Stimulated activated CD4-positive, alpha-beta T cell treated with anti-CD3 and anti-CD28 coated beads, Interleukin-4, amount 100 ng/mL, for 48 hours (primary cell): ENCODE data around the gene GRIA3.
"Not testable (repeated sequence)": the region's sequence is repeated elsewhere in the genome, so short reads cannot be mapped to it uniquely, and the experiment has no call there.

Experiments
- DNase-seq, 2 donors: peaks; one replicate each; pipeline ENCODE4 v3.0.0-alpha.2; 2020; ENCODE audit warnings: low read depth in 2 of 2

GRIA3 gene

DNA sequence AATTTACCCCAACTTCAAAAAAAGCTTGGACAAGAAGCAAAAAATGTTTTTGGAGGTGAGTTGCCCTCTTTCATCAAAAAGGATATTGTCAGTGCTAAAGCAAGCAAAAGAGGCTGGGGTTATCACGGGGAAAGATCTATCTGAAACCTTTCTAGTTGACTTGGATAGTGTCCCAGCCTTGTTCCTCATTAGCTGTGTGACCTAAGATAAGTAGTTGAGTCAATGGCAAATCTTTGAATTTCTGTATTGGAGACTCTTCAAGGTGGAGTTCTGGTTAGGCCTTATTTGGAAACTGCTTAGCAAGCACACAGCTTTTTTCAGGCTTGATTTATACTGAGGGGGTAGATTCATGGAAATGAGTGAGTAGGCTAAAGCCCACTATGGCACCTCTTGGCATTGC lies 271.6 kb downstream of the GRIA3 start:
- DNase-seq = no peak

DNA sequence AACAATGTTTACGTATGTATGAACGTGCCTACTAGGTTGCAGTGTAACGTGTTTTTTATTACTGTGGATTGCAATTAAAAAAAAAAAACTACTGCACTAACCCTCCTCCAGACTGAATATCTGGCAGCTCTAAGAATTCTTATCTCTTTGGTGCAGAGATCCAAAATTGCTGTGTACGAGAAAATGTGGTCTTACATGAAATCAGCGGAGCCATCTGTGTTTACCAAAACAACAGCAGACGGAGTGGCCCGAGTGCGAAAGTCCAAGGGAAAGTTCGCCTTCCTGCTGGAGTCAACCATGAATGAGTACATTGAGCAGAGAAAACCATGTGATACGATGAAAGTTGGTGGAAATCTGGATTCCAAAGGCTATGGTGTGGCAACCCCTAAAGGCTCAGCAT lies 280.6 kb downstream of the GRIA3 start:
- DNase-seq = no peak

DNA sequence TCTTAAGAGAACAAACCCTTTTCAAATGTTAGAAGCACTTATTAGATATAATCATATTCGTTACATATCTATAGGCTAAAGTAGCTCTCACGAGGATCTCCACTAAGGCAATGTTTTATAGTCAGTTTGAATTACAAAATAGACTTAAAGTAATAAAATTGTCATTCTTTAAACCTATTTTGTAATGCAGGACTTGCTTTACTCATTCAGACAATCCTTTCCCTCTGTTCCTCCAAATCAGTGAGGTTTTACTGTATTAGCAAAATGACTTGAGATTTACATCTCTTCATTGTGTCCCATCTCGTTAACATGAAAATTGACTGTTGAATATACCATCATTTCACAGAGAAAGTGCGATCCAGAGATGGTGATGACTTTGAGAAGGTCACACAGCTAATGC lies 284.4 kb downstream of the GRIA3 start:
- no peak for DNase-seq

DNA sequence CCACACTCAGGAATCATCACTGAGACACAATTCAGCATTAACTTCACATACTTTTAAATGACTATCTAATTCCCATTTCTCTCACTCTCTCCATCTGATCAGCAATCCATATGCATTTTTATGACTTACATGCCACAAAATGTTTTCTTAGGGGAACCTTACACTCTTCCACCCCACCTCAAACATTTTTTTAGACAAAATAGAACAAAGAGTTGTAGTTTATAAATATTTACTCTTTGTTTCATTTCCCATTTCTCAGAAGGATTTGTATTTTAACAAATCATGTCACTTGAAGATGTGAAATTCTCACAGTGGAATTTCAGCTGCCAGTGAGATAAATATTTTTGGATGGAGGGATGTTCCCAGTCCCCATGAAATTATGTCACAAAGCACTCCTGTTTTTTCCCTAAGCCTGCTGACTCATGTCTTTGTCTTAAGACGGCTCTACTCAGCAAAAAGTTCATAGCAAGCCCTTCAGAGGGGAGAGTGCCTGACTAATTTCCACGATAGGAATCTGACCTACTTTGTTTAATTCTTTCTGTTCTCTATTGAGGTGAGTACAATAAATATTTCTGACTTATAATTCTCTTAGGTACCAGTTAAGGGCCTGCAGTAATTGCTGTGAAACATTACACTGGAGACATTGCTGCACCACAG lies 291.1 kb downstream of the GRIA3 start:
- DNase-seq = no peak

DNA sequence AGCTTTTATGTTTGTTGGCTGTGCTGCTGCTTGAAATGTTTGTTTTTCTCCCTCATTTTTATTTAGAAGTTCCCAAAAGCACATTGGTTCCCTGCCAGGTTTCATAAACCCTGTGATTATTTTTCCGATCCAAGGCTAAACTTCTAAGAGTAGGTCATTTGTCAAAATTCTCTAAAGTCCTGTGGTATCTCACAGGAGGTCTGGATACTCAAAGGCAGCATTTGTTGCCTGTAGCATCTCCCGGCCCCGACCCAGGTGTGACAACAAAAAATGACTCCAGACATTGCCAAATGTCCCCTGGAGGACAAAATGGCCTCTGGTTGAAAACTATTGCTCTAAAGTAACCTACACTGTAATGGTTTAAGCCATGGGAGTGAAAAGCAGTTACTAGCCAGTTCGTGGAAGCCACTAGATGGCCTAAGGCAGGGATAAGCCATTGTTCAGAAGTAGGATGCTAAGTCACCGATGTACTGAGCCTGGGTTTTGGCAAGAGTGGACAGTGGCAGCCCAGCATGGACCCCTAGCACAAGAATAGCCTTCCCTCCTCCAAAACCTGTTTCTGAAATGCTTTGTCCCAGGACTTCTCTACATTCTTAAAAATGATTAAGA lies 292.6 kb downstream of the GRIA3 start:
- DNase-seq = no peak

DNA sequence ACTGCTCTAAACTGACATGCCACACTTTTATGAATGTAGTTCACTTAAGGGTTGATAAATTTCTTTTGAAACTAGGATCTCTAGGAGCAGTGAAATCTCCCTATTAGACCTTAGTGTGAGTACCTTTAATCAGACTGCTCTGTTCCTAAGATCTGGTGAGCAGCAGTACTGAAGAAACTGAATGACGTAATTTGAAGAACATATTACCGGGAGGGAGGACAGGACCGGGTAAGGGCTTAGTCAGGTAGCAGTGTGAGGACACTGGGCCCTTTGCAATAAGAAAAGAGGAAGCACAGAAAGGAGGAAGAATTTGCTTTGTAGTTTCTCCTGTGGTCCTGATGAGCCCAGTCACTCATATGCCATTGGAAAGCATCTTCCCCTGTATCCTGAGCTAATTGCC lies 293.6 kb downstream of the GRIA3 start:
- DNase-seq = no peak

DNA sequence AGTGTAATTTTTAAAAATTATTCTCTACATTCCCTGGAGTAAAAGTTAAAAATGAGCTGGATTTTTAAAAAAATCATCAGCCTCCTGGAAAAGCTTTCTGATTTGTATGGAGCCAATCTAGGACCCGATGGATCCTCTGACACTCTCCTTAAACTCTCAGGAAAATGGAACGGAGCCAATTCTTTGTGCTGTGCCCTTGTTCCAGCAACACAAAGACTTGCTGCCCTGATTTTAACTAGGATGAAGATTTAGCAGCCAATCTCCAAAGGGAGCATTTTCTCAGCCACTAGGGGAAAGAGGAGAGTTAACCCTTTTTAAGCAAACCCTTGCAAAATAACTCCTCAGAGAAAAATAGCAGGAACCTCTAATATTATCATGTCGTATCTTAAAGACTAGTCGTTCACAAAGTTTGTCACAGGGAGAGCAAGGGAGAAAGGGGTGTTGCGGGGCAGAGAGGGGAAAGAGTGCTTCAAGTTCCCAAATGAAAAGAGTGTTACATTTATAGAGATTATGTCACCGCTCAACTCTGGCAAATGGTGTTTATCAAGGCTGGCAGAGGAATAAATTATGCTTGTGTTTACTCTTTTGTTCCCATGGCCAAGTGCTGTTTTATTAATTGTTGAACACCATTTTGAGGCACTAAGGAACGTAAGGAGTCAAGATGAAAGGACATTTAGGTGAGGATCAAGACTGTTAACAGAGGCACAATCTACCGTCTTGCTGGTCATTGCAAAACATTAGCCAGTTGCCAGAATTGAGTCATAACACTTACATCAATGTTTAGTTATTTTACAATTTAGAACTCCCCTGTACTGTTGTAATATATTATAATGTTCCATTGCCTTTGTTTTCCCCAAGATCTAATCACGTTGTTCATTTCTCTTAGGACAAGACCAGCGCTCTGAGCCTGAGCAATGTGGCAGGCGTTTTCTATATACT lies 298.1 kb downstream of the GRIA3 start:
- DNase-seq = no peak

DNA sequence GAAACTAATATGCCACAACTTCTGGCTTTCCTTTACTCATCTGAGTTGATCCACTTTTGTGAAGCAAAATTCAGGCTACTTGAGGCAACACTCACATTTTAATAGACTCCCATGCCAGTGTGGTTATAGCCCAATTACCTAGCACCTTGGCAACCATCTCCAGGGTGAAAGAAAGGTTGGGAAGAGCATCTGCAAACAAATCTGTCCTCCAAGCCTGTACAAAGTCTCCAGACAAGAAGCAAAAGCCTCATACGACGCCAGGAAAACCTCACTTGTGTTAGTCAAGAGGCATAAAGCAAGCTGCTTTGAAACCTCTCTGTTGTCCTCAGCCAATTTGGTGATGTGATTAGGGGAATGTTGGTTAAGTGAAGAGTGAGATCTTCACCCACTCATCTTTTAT lies 302.2 kb downstream of the GRIA3 start:
- DNase-seq = no peak

DNA sequence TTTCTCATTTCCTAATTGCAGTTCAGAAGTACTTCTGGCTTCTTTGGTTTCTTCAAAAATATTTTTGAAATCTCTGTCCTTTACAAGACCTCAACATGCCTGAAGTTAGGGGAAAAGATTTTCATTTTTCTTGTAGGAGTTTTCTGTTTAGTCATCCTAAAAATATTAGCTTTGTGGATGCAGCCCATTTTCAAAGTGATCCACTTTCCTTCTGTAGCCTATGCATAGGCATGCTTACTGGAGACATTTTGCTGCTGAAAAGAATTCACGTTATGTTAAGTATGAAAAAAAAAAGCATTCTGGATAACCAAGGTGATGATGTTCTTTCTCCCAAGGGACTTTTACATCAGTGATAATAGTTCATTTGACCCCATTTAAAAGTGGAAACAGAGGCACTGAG lies 303.2 kb downstream of the GRIA3 start:
- no peak for DNase-seq

DNA sequence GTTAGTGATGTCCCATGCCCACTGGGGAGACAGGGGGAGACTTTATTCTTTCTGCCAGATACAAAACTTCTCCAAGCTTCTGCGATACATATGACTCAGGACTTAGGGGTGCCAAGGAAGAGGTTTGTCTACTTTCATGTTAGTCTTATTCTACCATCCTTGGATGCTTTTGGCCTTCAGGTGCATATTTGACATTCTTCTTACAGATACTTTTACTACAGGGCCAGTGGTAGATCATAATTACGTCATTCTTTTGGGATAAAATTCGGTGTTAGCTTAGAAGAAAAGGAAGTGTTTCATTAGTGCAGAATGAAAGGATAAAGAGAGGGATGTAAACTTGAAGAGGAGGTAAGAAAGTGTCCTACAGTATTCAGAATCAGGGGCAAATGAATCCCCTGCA lies 303.6 kb downstream of the GRIA3 start:
- DNase-seq = no peak

DNA sequence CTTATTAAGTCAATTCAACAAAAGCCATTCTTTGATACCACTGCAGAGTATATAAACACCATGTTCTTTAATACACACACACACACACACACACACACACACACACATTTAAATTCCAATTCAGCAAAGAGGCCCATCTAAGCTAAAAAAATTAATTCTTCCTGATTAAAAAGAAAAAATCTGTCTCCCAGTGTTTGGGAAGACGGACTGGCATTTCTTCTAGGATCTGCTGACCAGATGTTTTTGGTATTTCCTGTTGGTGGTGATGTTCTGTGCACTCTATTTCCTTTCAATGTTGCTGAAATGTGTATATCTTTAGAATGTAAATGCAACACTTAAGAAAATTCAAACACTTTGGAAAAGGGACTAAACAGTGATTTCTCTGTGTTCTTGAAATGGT lies 304.9 kb downstream of the GRIA3 start:
- no peak for DNase-seq

DNA sequence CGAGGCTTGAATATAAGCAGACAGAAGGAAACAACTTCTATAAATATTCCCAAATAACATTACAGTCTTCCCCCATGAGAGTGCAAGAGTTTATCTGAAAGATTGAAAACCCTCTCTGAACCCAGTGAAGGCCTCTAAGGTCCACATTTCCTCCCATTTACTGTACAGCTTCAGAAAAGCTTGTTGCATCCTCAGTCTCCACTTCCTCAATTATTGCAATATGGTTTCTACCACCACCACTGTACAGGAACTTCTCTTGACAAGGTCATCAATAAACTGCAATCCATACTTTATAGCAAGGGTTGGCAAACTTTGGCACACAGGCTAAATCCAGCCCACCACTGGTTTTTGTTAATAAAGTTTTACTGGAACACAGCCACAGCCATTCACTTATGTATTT lies 309.8 kb downstream of the GRIA3 start:
- no peak for DNase-seq

DNA sequence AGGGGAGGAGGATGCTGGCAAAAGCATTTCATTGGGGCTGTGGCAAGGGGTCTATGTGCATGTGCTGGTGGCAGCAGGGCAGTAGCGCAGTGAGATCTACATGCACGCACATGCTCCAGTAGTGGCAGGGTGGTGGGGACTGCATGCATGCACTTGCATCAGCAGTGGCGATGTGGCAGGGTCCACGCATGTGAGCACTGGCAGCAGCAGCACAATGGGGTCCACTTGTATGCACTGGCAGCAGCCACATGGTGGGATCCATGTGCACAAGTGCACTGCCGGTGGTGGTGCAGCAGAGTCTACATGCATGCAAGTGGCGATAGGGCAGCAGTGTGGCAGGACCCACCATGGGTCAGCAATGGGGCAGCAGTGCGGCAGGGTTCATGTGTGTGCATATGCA lies 315.7 kb downstream of the GRIA3 start:
- DNase-seq = no peak

DNA sequence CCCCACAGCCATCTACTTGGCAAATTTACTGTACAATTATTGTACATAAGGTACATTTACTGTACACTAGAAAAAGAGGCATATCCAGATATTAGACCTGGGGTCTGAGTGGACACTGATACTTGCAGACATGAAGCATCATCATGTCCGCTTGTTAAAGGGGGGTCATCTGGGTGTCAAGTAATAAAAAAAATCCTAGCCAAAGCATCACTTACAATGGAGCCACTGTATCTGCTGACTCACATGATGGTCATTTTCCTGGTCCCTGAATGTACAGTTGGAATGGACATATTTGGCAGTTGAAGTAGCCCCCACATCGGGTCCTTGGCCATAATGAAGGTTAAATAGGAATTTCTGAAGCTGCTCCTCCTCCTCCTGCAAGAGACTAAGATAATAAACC lies 320.0 kb downstream of the GRIA3 start:
- DNase-seq = no peak

DNA sequence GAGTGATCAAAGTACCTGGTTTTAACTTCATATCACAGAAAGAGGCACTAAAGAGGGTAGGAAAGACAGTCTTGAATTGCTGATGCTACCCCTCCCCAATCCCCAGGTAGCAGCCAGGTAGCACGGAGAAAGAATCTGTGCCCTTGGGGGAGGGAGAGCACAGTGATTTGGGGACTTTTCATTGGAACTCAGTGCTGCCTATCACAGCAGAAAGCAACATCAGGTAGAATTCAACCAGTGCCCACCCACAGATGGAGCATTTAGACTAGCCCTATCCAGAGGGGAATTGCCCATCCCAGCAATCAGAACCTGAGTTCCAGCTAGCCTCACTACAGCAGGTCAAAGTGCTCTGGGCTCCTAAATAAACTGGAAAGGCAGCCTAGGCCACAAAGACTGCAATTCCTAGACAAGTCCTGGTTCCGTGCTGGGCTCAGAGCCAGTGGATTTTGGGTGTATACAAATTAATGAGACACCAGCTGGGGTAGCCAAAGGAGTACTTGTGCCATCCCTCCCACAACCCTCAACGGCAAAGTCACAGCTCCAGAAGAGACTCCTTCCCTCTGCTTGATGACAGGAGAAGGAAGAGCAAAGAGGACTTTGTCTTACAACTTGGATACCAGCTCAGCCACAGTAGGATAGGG lies 320.7 kb downstream of the GRIA3 start:
- DNase-seq = no peak

DNA sequence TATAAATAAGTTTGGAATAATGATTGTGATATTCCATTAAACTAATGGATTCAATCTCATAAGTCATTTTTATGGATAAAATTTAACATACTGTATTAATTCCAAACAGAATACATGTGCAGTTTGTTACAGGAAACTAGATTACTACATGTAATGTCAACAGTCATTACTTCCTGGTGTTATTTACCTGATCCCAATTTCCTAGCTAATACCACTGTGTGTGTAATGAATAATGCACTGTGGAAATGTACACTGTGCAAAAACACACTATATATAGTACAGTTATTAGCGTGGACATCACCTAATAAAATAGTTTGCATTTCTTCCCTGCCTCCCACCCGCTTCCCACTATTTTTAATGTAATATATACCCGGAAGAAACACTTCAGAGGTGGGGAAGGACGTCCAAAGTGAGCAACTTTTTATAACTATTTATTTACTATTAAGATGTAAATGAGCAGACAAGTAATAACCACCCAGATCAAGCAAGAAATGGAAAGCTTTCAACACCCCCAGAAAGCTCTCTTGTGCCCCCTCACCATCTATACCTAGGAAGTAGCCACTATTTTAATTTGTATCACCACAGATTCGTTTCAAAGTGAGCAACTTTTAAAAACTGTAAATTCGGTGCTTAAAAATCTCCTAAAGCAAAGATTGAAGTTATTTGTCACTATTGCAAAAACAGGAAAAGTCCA lies 329.7 kb downstream of the GRIA3 start:
- no peak for DNase-seq

DNA sequence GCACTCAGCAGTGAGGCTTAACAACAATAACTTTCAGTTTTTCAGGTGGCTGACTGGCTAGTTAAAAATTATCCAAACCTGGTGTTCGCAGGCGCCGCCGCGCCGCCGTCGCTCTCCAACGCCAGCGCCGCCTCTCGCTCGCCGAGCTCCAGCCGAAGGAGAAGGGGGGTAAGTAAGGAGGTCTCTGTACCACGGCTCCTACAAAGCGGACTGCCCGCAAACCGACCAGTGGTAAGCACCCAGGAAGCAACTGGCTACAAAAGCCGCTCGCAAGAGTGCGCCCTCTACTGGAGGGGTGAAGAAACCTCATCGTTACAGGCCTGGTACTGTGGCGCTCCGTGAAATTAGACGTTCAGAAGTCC lies 330.2 kb downstream of the GRIA3 start:
- DNase-seq = not testable (repeated sequence)

DNA sequence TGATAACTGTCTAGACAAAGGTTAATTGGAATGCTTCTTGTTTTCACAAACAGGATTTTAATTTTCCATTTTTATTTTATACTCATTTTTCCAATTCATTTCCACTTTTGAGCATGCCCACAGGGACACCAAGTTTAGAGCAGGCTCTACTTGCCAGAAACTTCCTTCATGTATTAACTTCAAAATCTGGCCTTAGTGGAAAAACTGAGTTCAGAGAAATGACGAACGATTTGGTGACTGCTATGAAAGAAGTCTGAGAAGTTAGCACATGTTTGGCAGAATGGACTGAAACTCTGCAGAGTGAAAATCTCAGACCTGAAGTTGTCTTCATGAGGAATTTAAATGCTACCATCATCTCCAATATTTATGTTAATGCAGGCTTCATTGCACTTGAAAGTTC lies 334.7 kb downstream of the GRIA3 start:
- no peak for DNase-seq

DNA sequence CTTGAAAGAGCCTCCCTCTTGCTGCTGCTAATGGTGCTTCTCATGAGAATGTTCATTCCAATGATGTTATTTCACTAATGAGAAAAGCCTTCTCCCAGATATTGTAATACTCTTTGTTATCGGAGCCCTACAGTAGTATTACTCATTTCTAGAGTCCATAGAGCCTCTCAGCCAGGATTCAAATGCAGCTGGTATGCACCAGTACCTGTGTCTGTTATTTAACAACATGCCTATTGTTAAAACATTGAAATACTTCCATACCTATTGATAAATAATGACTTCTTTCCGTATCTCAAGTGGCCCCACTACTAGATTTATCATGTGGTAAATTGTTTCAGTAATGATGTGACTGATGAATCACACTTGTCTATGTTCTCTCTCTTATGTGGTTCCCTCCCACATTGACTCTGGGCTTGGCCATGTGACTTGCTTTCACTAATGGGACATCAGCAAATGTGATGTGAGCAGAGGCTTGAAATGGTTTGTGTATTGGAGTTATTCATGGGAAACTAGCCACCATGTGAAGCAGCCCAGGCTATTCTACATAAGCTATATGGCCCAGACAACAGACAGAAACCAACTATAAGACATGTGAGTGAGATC lies 341.1 kb downstream of the GRIA3 start:
- DNase-seq = no peak

DNA sequence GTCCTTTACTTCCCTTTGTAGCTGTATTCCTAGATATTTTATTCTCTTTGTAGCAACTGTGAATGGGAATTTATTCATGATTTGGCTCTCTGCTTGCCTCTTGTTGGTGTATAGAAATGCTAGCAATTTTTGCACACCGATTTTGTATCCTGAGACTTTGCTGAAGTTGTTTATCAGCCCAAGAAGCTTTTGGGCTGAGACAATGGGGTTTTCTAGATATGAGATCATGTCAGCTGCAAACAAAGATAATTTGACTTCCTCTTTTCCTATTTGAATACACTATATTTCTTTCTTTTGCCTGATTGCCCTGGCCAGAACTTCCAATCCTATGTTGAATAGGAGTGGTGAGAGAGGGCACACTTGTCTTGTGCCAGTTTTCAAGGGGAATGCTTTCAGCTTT lies 346.6 kb downstream of the GRIA3 start:
- DNase-seq = not testable (repeated sequence)
